Stimulated activated CD4-positive, alpha-beta T cell treated with anti-CD3 and anti-CD28 coated beads, TNF-alpha, amount 100 ng/mL, for 4 hours (primary cell): ENCODE results near the gene FLT3LG.
"Not testable (repeated sequence)": the region's sequence is repeated elsewhere in the genome, so short reads cannot be mapped to it uniquely, and the experiment has no call there.

Experiments
- DNase-seq, 3 experiments: peaks; one replicate each; pipeline ENCODE4 v3.0.0-alpha.2; 2020; ENCODE audit warnings: low read depth in 3 of 3

FLT3LG gene

GRCh38 chr19:49461656-49462055, 12.4 kb upstream of the FLT3LG start:
- no peak for DNase-seq

GRCh38 chr19:49462492-49462891, 11.5 kb upstream of the FLT3LG start:
- DNase-seq: no peak

- no peak for DNase-seq
Observed at GRCh38 chr19:49463960-49464740, 9.9 kb upstream of the FLT3LG start.

- DNase-seq: no peak
Observed at GRCh38 chr19:49465371-49465770, 8.6 kb upstream of the FLT3LG start.

GRCh38 chr19:49468199-49468598, 5.8 kb upstream of the FLT3LG start:
- DNase-seq: no peak

GRCh38 chr19:49468746-49469447, 5.1 kb upstream of the FLT3LG start:
- peak in 1 of 3 experiments; percentile 61 for DNase-seq

GRCh38 chr19:49469828-49470614, 4.0 kb upstream of the FLT3LG start:
- peak in 1 of 3 experiments; percentile 44 for DNase-seq

- no peak for DNase-seq
Observed at GRCh38 chr19:49470615-49470978, 3.4 kb upstream of the FLT3LG start.

- DNase-seq: no peak
Observed at GRCh38 chr19:49472936-49473335, 1.1 kb upstream of the FLT3LG start.

GRCh38 chr19:49473501-49473867, 531 bp upstream of the FLT3LG start:
- not testable (repeated sequence) for DNase-seq

- DNase-seq: no peak
Observed at GRCh38 chr19:49474542-49474924, 518 bp downstream of the FLT3LG start.

- DNase-seq: no peak
Observed at GRCh38 chr19:49475191-49475917, 1.3 kb downstream of the FLT3LG start.

- no peak for DNase-seq
Observed at GRCh38 chr19:49475995-49476880, 2.2 kb downstream of the FLT3LG start.

GRCh38 chr19:49479975-49480628, 6.1 kb downstream of the FLT3LG start:
- no peak for DNase-seq

- no peak for DNase-seq
Observed at GRCh38 chr19:49481020-49481683, 7.1 kb downstream of the FLT3LG start.

- no peak for DNase-seq
Observed at GRCh38 chr19:49486232-49486631, 12.2 kb downstream of the FLT3LG start.

GRCh38 chr19:49486710-49487276, 12.8 kb downstream of the FLT3LG start:
- DNase-seq: no peak

- peak; percentile 99 to 100 (median 99) for DNase-seq
Observed at GRCh38 chr19:49487277-49488045, 13.4 kb downstream of the FLT3LG start, which contains the start of gene RPL13A. TSS of gene RPL13A (plus strand) at chr19:49487608. CDS start at chr19:49487630, 22 bp downstream.
